Placental pericyte (primary cell): Measurements from ENCODE around the gene RUVBL2. TPM values are rescaled to one million over a fixed set of nuclear protein-coding genes. Genes with fewer than 3 reads are reported as not detected.

Source experiments
- small RNA-seq: library from RNA; depleted of rRNA; stranded (forward); fragments of <200 nt; gene quantifications from one replicate; pipeline ENCODE3, GENCODE V24; 2012; ENCODE audit warnings: low replicate concordance
- total RNA-seq: library from RNA; depleted of rRNA; stranded (reverse); fragments of >200 nt; gene quantifications from 2 replicates; pipeline ENCODE4 v1.2.3, GENCODE V29; 2012

Gene RUVBL2
- total RNA-seq, result 164 and 281 TPM in 2 replicates

GRCh38 chr19:48993175-48994034, at the start of gene RUVBL2, which contains the start of gene GYS1:
RUVBL2 (plus strand) TSS chr19:48993887; CDS start chr19:48993912, 25 bp downstream.
GYS1 (minus strand) TSS chr19:48993309; CDS start chr19:48993112, 197 bp downstream.

GRCh38 chr19:48954595-48955307, 38.9 kb upstream of the RUVBL2 start, which contains the start of gene BAX:
BAX (plus strand) TSS chr19:48954875; CDS start chr19:48954929, 54 bp downstream.

GRCh38 chr19:48965040-48965805, 28.5 kb upstream of the RUVBL2 start, which contains the start of gene FTL:
FTL (plus strand) TSS chr19:48965309; CDS start chr19:48965508, 199 bp downstream.

GRCh38 chr19:49017041-49017665, 23.5 kb downstream of the RUVBL2 start, which contains the start of gene LHB:
LHB (minus strand) TSS chr19:49017091; CDS start chr19:49017081, 10 bp downstream.

GRCh38 chr19:49024233-49024632, 30.5 kb downstream of the RUVBL2 start, which contains the start of gene CGB3:
CGB3 (minus strand) TSS chr19:49024333; CDS start chr19:49023971, 362 bp downstream.

GRCh38 chr19:49031642-49032301, 38.1 kb downstream of the RUVBL2 start, which contains the start of gene CGB2:
CGB2 (plus strand) TSS chr19:49031890; CDS start chr19:49032096, 206 bp downstream.

GRCh38 chr19:49036815-49037214, 43.1 kb downstream of the RUVBL2 start, which contains the start of gene CGB1:
CGB1 (minus strand) TSS chr19:49036895; CDS start chr19:49036711, 184 bp downstream.

GRCh38 chr19:49043548-49043947, 49.9 kb downstream of the RUVBL2 start, which contains the start of gene CGB5:
CGB5 (plus strand) TSS chr19:49043848; CDS start chr19:49044210, 362 bp downstream.

GRCh38 chr19:49049011-49049410, 55.3 kb downstream of the RUVBL2 start, which contains the start of gene CGB8:
CGB8 (minus strand) TSS chr19:49049111; CDS start chr19:49048739, 372 bp downstream.

GRCh38 chr19:49057636-49058234, 64.0 kb downstream of the RUVBL2 start, which contains the start of gene CGB7:
CGB7 (minus strand) TSS chr19:49057749; CDS start chr19:49055375, 2,374 bp downstream.

GRCh38 chr19:49064768-49065611, 71.3 kb downstream of the RUVBL2 start, which contains the start of gene NTF4:
NTF4 (minus strand) TSS chr19:49064818; CDS start chr19:49061997, 2,821 bp downstream.

Small RNA genes lying within 50 kb of the gene (small RNA-seq; reads per million reads assigned to genes)
- 0.20 reads per million for gene MIR6798

Other genes with a start within 250 kb of the RUVBL2 start
- not detected in 2 replicates for gene IZUMO1, start 247.0 kb upstream of the RUVBL2 start, total RNA-seq
- under 0.01 TPM in 2 replicates for gene FUT1, start 241.2 kb upstream of the RUVBL2 start, total RNA-seq
- gene FGF21, start 238.4 kb upstream of the RUVBL2 start, total RNA-seq, result not detected in 2 replicates
- gene BCAT2, start 182.9 kb upstream of the RUVBL2 start, total RNA-seq, result 25.4 and 44.1 TPM in 2 replicates
- gene HSD17B14, start 157.4 kb upstream of the RUVBL2 start, total RNA-seq, result 2.3 and 27.8 TPM in 2 replicates
- gene PLEKHA4, start 125.3 kb upstream of the RUVBL2 start, total RNA-seq, result 5.4 and 6.3 TPM in 2 replicates
- gene PPP1R15A, start 121.5 kb upstream of the RUVBL2 start, total RNA-seq, result 66.1 and 221 TPM in 2 replicates
- under 0.01 and 0.22 TPM in 2 replicates for gene TULP2, start 95.1 kb upstream of the RUVBL2 start, total RNA-seq
- 129 and 755 TPM in 2 replicates for gene NUCB1, start 93.6 kb upstream of the RUVBL2 start, total RNA-seq
- gene DHDH, start 60.2 kb upstream of the RUVBL2 start, total RNA-seq, result 0.44 TPM in 1 of 2 replicates, not detected in the other
- 89.9 and 103 TPM in 2 replicates for gene BAX, start 39.0 kb upstream of the RUVBL2 start, total RNA-seq
- 1,638 and 6,371 TPM in 2 replicates for gene FTL, start 28.6 kb upstream of the RUVBL2 start, total RNA-seq
- 29.8 and 59.4 TPM in 2 replicates for gene GYS1, start 578 bp upstream of the RUVBL2 start, total RNA-seq
- gene LHB, start 23.2 kb downstream of the RUVBL2 start, total RNA-seq, result not detected in 2 replicates
- not detected in 2 replicates for gene CGB3, start 30.4 kb downstream of the RUVBL2 start, total RNA-seq
- not detected in 2 replicates for gene CGB2, start 38.0 kb downstream of the RUVBL2 start, total RNA-seq
- not detected in 2 replicates for gene CGB1, start 43.0 kb downstream of the RUVBL2 start, total RNA-seq
- not detected in 2 replicates for gene CGB5, start 50.0 kb downstream of the RUVBL2 start, total RNA-seq
- not detected in 2 replicates for gene CGB8, start 55.2 kb downstream of the RUVBL2 start, total RNA-seq
- 0.14 TPM in 1 of 2 replicates, not detected in the other for gene CGB7, start 63.9 kb downstream of the RUVBL2 start, total RNA-seq
- not detected in 2 replicates for gene NTF4, start 70.9 kb downstream of the RUVBL2 start, total RNA-seq
- not detected in 2 replicates for gene KCNA7, start 78.8 kb downstream of the RUVBL2 start, total RNA-seq
- gene SNRNP70, start 91.6 kb downstream of the RUVBL2 start, total RNA-seq, result 118 and 186 TPM in 2 replicates
- gene LIN7B, start 120.5 kb downstream of the RUVBL2 start, total RNA-seq, result 3.7 and 5.7 TPM in 2 replicates
- 0.66 and 1.3 TPM in 2 replicates for gene C19orf73, start 125.3 kb downstream of the RUVBL2 start, total RNA-seq
- gene PPFIA3, start 125.7 kb downstream of the RUVBL2 start, total RNA-seq, result 1.1 and 3.1 TPM in 2 replicates
- gene HRC, start 161.5 kb downstream of the RUVBL2 start, total RNA-seq, result not detected in 2 replicates
- gene TRPM4, start 163.9 kb downstream of the RUVBL2 start, total RNA-seq, result 8.8 and 15.9 TPM in 2 replicates